Cardiac fibroblast (primary cell): ENCODE data around the gene SRD5A1.

Source experiments
- DNase-seq, 2 donors: peaks; one replicate each; pipeline versions ENCODE4 v3.0.0 to v3.0.0-alpha.2; 2010; ENCODE audit warnings: low read depth in 2 of 2
- H3K4me3 ChIP-seq, 2 donors: replicated peaks in 1 of 2; 1 replicate in 1 of 2; 2 replicates in 1 of 2; pipeline ENCODE4 v1.5.1; 2011; ENCODE audit warnings: low read depth in 2 of 2, low read length in 2 of 2, mild to moderate bottlenecking in 2 of 2, moderate library complexity in 1 of 2
- TF ChIP-seq, protein P1 (sequence below): IDR thresholded peaks from one replicate; pipeline ENCODE4 v1.5.1; 2011; ENCODE audit warnings: low read depth, mild to moderate bottlenecking, low read length, inconsistent platforms

SRD5A1 gene

DNA sequence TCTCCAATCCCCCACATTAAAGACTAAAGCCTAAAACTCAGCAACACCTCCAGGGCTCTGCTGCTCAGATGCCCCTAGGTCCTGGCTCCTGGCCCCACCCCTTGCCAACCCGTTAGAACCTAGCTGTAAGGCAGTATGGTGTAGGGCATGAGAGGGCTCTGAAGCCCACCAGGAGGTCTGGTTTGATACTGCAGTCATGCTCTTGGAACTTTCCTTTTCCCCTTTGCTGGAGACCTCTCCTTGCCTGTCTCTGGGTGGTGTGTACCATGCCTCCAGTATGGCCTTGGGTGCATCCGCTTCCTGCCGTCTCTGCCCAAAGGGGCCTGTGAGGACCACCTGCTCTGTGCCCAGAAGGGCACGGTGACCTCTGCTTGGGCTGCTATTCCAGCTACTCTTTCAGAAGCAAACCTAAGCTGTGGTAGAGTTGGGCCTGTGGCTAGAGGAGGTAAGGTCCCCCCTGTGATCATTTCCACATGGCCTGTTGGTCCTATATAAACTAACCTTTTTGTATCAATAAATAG lies 83.4 kb downstream of the SRD5A1 start:
- H3K4me3 ChIP-seq, result peak overlapping the region in 1 of 2 donors; percentile 71
- no peak for DNase-seq
- TF ChIP-seq, protein P1, sequence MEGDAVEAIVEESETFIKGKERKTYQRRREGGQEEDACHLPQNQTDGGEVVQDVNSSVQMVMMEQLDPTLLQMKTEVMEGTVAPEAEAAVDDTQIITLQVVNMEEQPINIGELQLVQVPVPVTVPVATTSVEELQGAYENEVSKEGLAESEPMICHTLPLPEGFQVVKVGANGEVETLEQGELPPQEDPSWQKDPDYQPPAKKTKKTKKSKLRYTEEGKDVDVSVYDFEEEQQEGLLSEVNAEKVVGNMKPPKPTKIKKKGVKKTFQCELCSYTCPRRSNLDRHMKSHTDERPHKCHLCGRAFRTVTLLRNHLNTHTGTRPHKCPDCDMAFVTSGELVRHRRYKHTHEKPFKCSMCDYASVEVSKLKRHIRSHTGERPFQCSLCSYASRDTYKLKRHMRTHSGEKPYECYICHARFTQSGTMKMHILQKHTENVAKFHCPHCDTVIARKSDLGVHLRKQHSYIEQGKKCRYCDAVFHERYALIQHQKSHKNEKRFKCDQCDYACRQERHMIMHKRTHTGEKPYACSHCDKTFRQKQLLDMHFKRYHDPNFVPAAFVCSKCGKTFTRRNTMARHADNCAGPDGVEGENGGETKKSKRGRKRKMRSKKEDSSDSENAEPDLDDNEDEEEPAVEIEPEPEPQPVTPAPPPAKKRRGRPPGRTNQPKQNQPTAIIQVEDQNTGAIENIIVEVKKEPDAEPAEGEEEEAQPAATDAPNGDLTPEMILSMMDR, result no peak

DNA sequence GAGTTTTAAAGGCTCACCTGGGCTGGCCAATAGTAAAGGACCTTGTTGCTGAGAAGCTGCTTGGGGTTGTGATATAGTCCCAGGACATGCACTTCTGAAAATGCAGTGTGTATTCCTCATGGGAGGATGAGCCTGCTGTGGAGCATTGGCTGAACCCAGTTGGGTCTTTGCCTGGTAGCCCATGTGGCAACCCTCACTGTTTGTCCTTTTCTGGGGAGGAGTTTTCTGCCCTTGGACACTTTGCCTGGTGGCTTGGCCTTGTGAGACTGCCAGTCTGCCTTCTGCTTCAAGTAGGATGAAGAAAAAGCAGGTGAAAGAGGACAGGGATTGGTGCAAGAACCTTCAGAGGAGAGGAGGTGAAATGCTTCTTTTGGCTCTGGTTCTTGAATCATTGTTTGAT lies 84.0 kb downstream of the SRD5A1 start:
- H3K4me3 ChIP-seq, result no peak overlapping the region
- DNase-seq, result no peak
- TF ChIP-seq, protein P1, result no peak

DNA sequence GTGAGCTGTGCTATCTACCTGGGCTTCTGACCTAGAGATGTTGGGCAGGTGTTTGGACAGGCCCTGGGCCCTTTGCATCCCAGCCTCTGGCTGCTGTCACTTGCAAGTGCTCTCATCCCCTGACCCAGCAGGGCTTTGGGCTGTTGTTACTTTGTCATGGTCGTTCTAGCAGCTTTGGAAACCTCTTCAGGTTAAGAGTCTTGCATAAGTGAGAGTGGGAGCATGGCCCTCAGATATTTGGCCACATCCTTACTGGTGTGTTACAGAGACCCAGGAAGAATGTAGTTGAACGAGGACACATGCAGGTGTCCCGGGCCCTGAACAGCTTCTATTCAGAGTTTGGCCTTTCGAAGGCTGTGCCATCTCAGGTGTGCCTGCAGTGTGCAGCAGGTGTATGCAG lies 84.4 kb downstream of the SRD5A1 start:
- no peak overlapping the region for H3K4me3 ChIP-seq
- TF ChIP-seq, protein P1, result no peak
- DNase-seq, result no peak

DNA sequence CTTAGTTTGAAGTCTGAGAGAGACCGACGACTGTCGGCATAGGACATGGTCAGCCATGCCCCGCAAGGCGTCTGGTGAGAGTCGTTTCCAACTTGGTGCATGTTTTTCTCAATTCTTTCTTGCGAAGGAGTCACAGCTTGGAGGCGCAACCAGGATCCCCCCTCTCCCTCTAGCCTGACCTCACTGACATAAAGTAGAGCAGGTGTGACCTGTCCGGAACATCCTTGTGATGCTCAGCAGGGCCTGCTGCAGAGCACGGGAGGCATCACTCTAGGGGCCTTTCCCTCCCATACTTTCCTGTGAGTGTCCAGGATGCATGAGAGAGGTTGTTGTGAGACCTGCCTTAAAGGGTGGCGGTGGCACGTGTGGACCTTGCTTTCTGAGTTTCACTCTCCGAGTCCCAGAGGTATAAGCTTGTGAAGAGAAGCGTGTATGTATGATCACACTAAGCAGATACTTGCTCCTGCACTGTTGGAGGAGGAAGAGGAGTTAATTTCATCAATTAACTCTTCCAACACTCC lies 85.0 kb downstream of the SRD5A1 start:
- no peak for DNase-seq
- H3K4me3 ChIP-seq, result no peak overlapping the region
- TF ChIP-seq, protein P1, result no peak

DNA sequence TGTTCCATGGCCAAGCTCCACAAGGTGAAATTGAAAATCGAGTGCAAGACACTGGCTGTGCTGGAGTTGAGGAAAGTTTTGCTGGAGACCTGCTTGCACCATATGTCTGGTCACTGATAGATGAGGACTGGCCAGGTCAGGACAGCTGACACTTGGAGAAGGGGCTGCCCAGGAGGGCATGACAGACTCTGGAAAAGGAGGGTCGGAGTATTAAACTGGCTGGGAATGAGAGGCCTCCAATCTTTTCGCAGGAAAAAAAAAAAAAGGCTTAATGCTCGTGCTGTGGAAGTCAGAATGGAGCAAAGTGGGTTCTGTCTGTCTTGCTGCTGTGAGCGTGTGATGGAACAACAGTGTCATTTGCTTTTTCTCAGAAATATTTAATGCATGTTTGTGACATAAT lies 85.5 kb downstream of the SRD5A1 start:
- no peak overlapping the region for H3K4me3 ChIP-seq
- TF ChIP-seq, protein P1, result no peak

DNA sequence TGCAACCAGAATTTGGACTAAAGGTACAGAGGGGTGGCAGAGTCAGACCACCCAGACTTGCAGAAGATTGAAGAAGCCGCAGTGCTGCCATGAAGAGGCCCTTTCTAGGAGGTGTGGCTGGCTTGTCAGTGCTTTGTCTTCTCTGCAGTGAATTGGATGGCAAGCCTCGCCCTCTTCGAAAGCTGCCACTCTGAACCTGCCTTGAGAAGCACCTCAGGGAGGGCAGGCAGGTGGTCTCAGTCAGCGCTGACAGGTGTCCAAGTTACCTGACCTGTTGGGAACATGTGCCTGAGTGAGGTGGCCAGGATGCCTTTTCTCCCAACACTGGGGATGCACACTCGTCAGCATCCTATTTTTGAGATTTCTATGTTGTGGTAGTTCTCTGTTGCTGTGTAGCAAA lies 86.2 kb downstream of the SRD5A1 start:
- no peak overlapping the region for H3K4me3 ChIP-seq
- no peak for DNase-seq
- TF ChIP-seq, protein P1, result no peak

More for the DNA sequence above, 85.5 kb downstream of the SRD5A1 start:
- DNase-seq, result no peak
